ENCODE measurements around the gene RPS16.

Gene RPS16

DNA sequence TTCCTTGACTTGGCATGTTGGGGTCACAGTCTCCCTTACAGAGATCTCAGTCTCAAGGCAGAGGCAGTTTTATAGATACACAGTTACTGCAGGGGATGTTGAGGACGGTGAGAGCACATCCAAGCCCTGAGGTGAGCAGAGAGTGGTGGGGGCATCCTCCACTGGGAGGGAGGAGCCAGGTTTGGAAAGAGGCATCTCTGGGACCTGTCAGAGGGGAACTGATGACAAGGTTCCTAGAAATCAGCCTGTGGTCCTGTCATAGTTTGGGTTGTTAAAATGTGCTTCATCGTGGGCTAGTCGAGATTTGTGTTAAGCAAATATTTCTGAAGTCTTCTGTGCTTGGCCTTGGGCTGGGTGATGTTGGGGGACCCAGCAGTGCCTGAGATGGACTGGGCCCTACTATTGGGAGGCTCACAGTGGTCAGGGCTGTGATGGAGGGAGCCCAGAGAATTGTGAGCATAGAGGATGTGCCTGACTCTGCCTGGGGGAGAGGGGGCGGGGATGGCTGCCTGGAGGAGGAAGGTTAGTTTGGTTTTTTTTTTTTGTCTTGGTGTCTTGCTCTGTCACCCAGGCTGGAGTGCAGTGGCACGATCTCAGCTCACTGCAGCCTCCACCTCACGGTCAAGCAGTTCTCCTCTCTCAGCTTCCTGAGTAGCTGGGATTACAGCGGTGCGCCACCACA, 13.5 kb upstream of the RPS16 start:
- no peak for DNase-seq (ENCODE audit: low spot score)

DNA sequence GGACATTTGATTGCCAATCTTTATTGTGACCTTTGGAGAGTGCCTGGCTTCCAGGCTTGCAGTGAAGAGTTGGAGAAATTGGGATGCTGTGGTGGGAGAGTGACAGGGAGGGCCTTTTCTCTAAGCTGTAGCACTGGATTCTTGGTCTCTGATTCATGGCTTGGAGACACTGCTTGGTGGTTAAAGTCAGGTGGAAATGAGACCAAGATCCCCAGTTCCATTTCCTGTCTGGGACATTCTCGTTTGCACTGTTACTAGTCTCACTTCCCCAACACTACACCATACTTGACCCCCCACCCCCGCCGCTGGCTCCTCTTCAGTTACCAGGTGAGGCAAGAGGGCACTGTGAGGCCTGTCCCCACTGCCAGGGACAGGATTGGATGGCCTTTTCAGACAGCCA, 12.5 kb upstream of the RPS16 start:
- no peak for DNase-seq (ENCODE audit: low spot score)

- DNase-seq (ENCODE audit: low spot score) = no peak
Observed at GRCh38 chr19:39446365-39447084, 10.8 kb upstream of the RPS16 start.

- DNase-seq (ENCODE audit: low spot score) = peak; percentile 97
Observed at GRCh38 chr19:39445196-39446111, 9.7 kb upstream of the RPS16 start, which contains the start of gene SUPT5H. Gene SUPT5H, plus strand, starts transcription at chr19:39445582. Its CDS starts 309 bp downstream, at chr19:39445891.

DNA sequence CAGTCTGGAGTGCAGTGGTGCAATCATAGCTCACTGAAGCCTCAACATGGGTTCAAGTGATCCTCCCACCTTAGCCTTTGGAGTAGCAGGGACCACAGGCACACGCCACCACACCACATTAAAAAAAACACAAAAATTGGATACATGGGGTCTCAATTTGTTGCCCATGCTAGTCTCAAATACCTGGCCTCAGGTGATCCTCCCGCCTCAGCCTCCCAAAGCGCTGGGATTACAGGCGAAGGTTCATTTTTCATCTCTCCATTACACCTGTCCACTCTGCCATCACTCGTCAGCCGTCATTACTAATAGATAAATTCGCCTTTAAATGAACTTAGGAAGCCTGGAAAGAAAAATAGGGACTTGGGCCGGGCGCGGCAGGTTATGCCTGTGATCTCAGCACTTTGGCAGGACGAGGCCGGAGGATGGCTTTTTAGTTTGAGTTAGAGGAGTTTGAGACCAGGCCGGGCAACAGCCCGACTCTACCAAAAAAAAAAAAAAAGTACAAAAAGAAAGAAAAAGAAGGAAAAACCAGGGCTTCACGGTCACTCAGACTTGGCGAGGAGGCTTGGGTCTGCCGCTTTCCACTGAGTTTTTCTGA, 8.9 kb upstream of the RPS16 start:
- DNase-seq (ENCODE audit: low spot score) = no peak

DNA sequence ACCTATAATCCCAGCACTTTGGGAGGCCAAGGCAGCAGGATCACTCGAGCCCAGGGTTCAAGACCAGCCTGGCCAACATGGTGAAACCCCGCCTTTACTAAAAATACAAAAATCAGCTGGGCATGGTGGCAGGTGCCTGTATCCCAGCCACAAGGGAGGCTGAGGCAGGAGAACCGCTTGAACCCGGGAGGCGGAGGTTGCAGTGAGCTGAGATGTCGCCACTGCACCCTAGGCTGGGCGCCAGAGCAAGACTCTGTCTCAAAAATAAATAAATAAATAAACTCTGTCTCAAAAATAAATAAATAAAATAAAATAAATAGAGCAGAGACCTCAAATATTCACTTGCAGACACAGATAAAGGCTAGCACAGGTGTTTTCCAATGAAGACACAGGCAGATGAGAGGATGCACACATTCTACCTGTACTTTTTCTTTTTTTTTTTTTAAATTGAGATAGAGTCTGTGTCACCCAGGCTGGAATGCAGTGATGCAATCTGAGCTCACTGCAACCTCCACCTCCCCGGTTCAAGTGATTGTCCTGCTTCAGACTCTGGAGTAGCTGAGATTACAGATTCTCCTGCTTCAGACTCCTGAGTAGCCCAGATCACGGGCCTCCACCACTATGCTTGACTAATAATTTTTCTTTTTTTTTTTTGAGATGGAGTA, 2.7 kb upstream of the RPS16 start:
- no peak for DNase-seq (ENCODE audit: low spot score)

DNA sequence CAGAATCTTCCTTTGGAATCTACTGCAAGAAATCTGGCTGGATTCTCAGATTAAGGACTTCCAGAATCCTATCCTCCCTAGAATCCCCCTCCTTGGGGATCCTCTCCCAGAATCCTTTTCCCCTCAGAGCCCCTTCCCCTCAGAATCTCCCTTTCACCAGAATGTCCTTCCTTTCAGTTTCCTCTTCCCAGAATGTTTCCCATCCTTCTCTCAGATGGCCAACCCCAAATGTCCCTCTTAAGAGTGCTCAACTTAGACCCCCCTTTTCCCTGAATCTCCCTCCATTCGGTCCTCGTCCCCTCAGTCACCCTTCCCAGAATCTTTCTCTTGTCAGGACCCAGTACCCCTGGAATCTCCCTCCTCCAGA, 584 bp upstream of the RPS16 start:
- no peak for DNase-seq (ENCODE audit: low spot score)

GRCh38 chr19:39434123-39435076, 1.3 kb downstream of the RPS16 start:
- no peak for DNase-seq (ENCODE audit: low spot score)

GRCh38 chr19:39433480-39434079, 2.2 kb downstream of the RPS16 start:
- DNase-seq (ENCODE audit: low spot score) = no peak

- no peak for DNase-seq (ENCODE audit: low spot score)
Observed at GRCh38 chr19:39432677-39433025, 3.1 kb downstream of the RPS16 start.

DNA sequence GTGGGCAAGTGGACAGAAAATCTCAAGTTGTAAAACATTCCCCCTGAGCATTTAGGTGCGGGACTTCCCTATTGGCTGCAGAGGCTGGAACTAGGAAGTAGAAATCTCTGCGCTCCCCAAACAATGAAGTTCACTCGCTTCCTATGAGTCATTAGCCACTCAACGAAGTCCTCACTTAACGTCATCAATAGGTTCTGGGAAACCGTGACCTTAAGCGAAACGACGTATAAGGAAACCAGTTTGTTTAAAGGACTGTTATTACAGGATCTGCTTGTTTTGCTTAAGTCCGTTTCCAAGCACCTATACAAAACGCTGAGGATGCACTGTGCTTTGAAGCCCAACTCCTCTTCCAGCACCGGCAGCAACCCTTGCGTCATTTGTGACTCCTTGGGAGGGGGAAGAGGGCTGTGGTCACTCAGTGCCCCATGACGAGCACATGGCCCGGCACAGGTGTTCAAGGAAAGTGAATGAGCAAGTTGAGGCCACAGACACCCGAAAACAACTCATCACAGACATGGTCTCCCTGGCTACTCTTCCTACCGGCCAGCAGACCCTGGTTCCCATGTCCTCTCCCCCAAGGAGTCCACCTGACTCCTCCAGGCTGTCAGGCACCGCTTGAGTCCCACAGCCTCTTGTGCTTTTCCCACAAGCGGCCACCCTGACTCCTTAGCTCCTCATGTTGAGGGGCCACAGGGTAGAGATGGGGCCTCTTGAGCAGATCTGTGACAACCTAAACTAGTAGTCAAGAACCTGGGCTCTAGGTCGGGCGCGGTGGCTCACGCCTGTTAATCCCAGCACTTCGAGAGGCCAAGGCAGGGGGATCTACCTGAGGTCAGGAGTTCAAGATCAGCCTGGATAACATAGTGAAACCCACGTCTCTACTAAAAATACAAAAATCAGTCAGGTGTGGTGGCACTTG, 4.8 kb downstream of the RPS16 start:
- DNase-seq (ENCODE audit: low spot score) = no peak

- peak; percentile 62 for DNase-seq (ENCODE audit: low spot score)
Observed at GRCh38 chr19:39428283-39429112, 7.3 kb downstream of the RPS16 start.

- no peak for DNase-seq (ENCODE audit: low spot score)
Observed at GRCh38 chr19:39427707-39428106, 8.0 kb downstream of the RPS16 start.

GRCh38 chr19:39426170-39426569, 9.6 kb downstream of the RPS16 start:
- no peak for DNase-seq (ENCODE audit: low spot score)

- DNase-seq (ENCODE audit: low spot score) = no peak
Observed at GRCh38 chr19:39425744-39426143, 10.0 kb downstream of the RPS16 start.

GRCh38 chr19:39424934-39425333, 10.8 kb downstream of the RPS16 start:
- no peak for DNase-seq (ENCODE audit: low spot score)

GRCh38 chr19:39423258-39424086, 12.3 kb downstream of the RPS16 start:
- DNase-seq (ENCODE audit: low spot score) = no peak
